HG03095 (cell line): Measurements from ENCODE around the gene ACTR3.
A peak's percentile ranks its signal among the peaks of the same experiment; 100 is the strongest.
"Not testable (repeated sequence)": the region's sequence is repeated elsewhere in the genome, so short reads cannot be mapped to it uniquely, and the experiment has no call there.

Experiments used
- ATAC-seq: cut with Tn5 transposase; IDR thresholded peaks from one replicate; pipeline ENCODE4 v1.9.1; 2021; ENCODE audit warnings: moderate library complexity; ENCODE audit not compliant: unreplicated experiment

ACTR3 gene

GRCh38 chr2:113889471-113890252, at the start of gene ACTR3:
Gene ACTR3 (plus strand): TSS chr2:113890089. CDS start chr2:113890280, 191 bp downstream.
- ATAC-seq, result peak; percentile 52

GRCh38 chr2:113840518-113840917, 49.4 kb upstream of the ACTR3 start:
- ATAC-seq, result no peak

- ATAC-seq, result no peak
Observed at GRCh38 chr2:113842919-113843736, 46.8 kb upstream of the ACTR3 start.

- not testable (repeated sequence) for ATAC-seq
Observed at GRCh38 chr2:113843737-113844050, 46.2 kb upstream of the ACTR3 start.

- ATAC-seq, result no peak
Observed at GRCh38 chr2:113845261-113845660, 44.6 kb upstream of the ACTR3 start.

GRCh38 chr2:113845796-113846195, 44.1 kb upstream of the ACTR3 start:
- not testable (repeated sequence) for ATAC-seq

- no peak for ATAC-seq
Observed at GRCh38 chr2:113846429-113846828, 43.5 kb upstream of the ACTR3 start.

- ATAC-seq, result peak; percentile 65
Observed at GRCh38 chr2:113847144-113847543, 42.7 kb upstream of the ACTR3 start.

GRCh38 chr2:113848758-113849415, 41.0 kb upstream of the ACTR3 start:
- ATAC-seq, result peak; percentile 64

- no peak for ATAC-seq
Observed at GRCh38 chr2:113850687-113851086, 39.2 kb upstream of the ACTR3 start.

- ATAC-seq, result no peak
Observed at GRCh38 chr2:113851640-113852039, 38.2 kb upstream of the ACTR3 start.

- no peak for ATAC-seq
Observed at GRCh38 chr2:113854208-113854607, 35.7 kb upstream of the ACTR3 start.

GRCh38 chr2:113854970-113855740, 34.7 kb upstream of the ACTR3 start:
- no peak for ATAC-seq

GRCh38 chr2:113857464-113857863, 32.4 kb upstream of the ACTR3 start:
- no peak for ATAC-seq

- ATAC-seq, result no peak
Observed at GRCh38 chr2:113858764-113859163, 31.1 kb upstream of the ACTR3 start.

GRCh38 chr2:113861740-113862139, 28.1 kb upstream of the ACTR3 start:
- ATAC-seq, result no peak

- no peak for ATAC-seq
Observed at GRCh38 chr2:113863144-113863543, 26.7 kb upstream of the ACTR3 start.

- ATAC-seq, result no peak
Observed at GRCh38 chr2:113867571-113867970, 22.3 kb upstream of the ACTR3 start.

GRCh38 chr2:113869253-113869652, 20.6 kb upstream of the ACTR3 start:
- ATAC-seq, result no peak

GRCh38 chr2:113872201-113872600, 17.7 kb upstream of the ACTR3 start:
- no peak for ATAC-seq

GRCh38 chr2:113873867-113874266, 16.0 kb upstream of the ACTR3 start:
- no peak for ATAC-seq
